ENCODE measurements around the gene LMBRD2.

Gene LMBRD2

GRCh38 chr5:36096486-36096885, 55.2 kb downstream of the LMBRD2 start:
- Histone ChIP-seq H3K9ac (ENCODE audit: low read length) (no peak overlapping the region), H3K27me3 (ENCODE audit: control insufficient read depth in 1 of 2, insufficient read depth in 2 of 2, low read length in 2 of 2) (no peaks in the 10 kb centered on the region), H3K4me3 (ENCODE audit: low read depth in 1 of 2, low read length in 2 of 2) (no peak overlapping the region), H3K27ac (ENCODE audit: low read depth, low read length) (no peak overlapping the region), H3K4me1 (ENCODE audit: insufficient read depth, low read length) (no peaks in the 10 kb centered on the region), H3K36me3 (ENCODE audit: insufficient read depth, low read length) (no peaks in the 10 kb centered on the region), H3K9me3 (ENCODE audit: low read length) (no peaks in the 10 kb centered on the region)

DNA sequence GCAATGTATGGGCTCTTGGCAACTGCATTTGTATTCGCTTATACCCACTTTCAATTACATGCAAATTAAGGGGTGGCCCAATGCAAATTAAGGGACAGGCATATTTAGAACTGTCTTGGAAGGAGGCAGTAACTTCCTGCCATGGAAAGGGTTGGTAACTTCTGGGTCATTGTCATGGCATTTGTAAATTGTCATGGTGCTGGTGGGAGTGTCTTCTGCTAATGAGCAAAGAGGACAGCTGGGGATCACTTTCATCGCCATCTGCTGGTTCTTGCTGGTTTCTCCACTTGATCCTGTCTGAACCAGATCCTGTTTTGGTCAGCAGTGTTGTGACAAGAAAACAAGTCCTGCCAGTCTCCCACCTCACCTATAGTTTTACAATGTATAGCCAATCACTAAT, 61.7 kb downstream of the LMBRD2 start:
- Histone ChIP-seq H3K4me3 (ENCODE audit: low read depth in 1 of 2, low read length in 2 of 2) (no peak overlapping the region), H3K36me3 (ENCODE audit: insufficient read depth, low read length) (no peaks in the 10 kb centered on the region), H3K9ac (ENCODE audit: low read length) (no peak overlapping the region), H3K9me3 (ENCODE audit: low read length) (no peaks in the 10 kb centered on the region), H3K27me3 (ENCODE audit: control insufficient read depth in 1 of 2, insufficient read depth in 2 of 2, low read length in 2 of 2) (no peaks in the 10 kb centered on the region), H3K27ac (ENCODE audit: low read depth, low read length) (no peak overlapping the region), H3K4me1 (ENCODE audit: insufficient read depth, low read length) (no peaks in the 10 kb centered on the region)

GRCh38 chr5:36079200-36079781, 72.4 kb downstream of the LMBRD2 start:
- Histone ChIP-seq H3K4me1 (ENCODE audit: insufficient read depth, low read length) (no peaks in the 10 kb centered on the region), H3K27me3 (ENCODE audit: control insufficient read depth in 1 of 2, insufficient read depth in 2 of 2, low read length in 2 of 2) (no peaks in the 10 kb centered on the region), H3K27ac (ENCODE audit: low read depth, low read length) (no peak overlapping the region), H3K9ac (ENCODE audit: low read length) (no peak overlapping the region), H3K9me3 (ENCODE audit: low read length) (no peaks in the 10 kb centered on the region), H3K4me3 (ENCODE audit: low read depth in 1 of 2, low read length in 2 of 2) (no peak overlapping the region), H3K36me3 (ENCODE audit: insufficient read depth, low read length) (no peaks in the 10 kb centered on the region)

DNA sequence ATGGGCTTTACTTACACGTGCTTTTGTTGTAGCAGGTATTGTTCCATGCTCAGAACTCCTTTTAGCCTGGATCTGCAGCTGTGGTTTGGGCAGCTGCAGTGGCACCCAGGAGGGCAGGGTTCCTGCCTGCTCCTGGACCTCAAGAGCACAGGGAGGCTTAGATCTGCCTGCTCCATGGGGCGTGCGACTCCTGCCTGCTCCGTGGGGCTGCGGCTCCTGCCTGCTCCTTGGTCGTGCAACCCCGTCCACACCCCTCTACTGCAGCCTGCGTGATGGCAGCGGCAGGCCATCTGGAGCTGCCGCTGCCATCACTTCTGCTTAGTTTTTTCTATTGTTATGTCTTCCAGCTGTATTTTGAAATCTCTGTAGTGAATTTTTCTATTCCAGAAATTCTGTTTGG, 73.3 kb downstream of the LMBRD2 start:
- no peaks in the 10 kb centered on the region for H3K36me3 ChIP-seq (ENCODE audit: insufficient read depth, low read length)
- no peak overlapping the region for H3K9ac ChIP-seq (ENCODE audit: low read length)
- H3K4me1 ChIP-seq (ENCODE audit: insufficient read depth, low read length) = no peaks in the 10 kb centered on the region
- H3K9me3 ChIP-seq (ENCODE audit: low read length) = no peaks in the 10 kb centered on the region
- H3K27ac ChIP-seq (ENCODE audit: low read depth, low read length) = no peak overlapping the region
- H3K27me3 ChIP-seq (ENCODE audit: control insufficient read depth in 1 of 2, insufficient read depth in 2 of 2, low read length in 2 of 2) = no peaks in the 10 kb centered on the region
- no peak overlapping the region for H3K4me3 ChIP-seq (ENCODE audit: low read depth in 1 of 2, low read length in 2 of 2)

GRCh38 chr5:36073595-36074216, 78.0 kb downstream of the LMBRD2 start:
- Histone ChIP-seq H3K4me3 (ENCODE audit: low read depth in 1 of 2, low read length in 2 of 2) (no peak overlapping the region), H3K27ac (ENCODE audit: low read depth, low read length) (no peak overlapping the region), H3K36me3 (ENCODE audit: insufficient read depth, low read length) (no peaks in the 10 kb centered on the region), H3K4me1 (ENCODE audit: insufficient read depth, low read length) (no peaks in the 10 kb centered on the region), H3K9me3 (ENCODE audit: low read length) (no peaks in the 10 kb centered on the region), H3K9ac (ENCODE audit: low read length) (no peak overlapping the region), H3K27me3 (ENCODE audit: control insufficient read depth in 1 of 2, insufficient read depth in 2 of 2, low read length in 2 of 2) (no peaks in the 10 kb centered on the region)

GRCh38 chr5:36070687-36071571, 80.8 kb downstream of the LMBRD2 start:
- H3K27me3 ChIP-seq (ENCODE audit: control insufficient read depth in 1 of 2, insufficient read depth in 2 of 2, low read length in 2 of 2) = peaks cover 0 to 8% of the 10 kb centered on the region in 2 donors
- H3K4me3 ChIP-seq (ENCODE audit: low read depth in 1 of 2, low read length in 2 of 2) = no peak overlapping the region
- H3K9me3 ChIP-seq (ENCODE audit: low read length) = no peaks in the 10 kb centered on the region
- H3K36me3 ChIP-seq (ENCODE audit: insufficient read depth, low read length) = no peaks in the 10 kb centered on the region
- H3K4me1 ChIP-seq (ENCODE audit: insufficient read depth, low read length) = no peaks in the 10 kb centered on the region
- H3K9ac ChIP-seq (ENCODE audit: low read length) = no peak overlapping the region
- H3K27ac ChIP-seq (ENCODE audit: low read depth, low read length) = no peak overlapping the region

- no peaks in the 10 kb centered on the region for H3K9me3 ChIP-seq (ENCODE audit: low read length)
- H3K4me3 ChIP-seq (ENCODE audit: low read depth in 1 of 2, low read length in 2 of 2) = no peak overlapping the region
- H3K4me1 ChIP-seq (ENCODE audit: insufficient read depth, low read length) = no peaks in the 10 kb centered on the region
- no peaks in the 10 kb centered on the region for H3K36me3 ChIP-seq (ENCODE audit: insufficient read depth, low read length)
- H3K9ac ChIP-seq (ENCODE audit: low read length) = no peak overlapping the region
- H3K27me3 ChIP-seq (ENCODE audit: control insufficient read depth in 1 of 2, insufficient read depth in 2 of 2, low read length in 2 of 2) = peaks cover 0 to 9% of the 10 kb centered on the region in 2 donors
- H3K27ac ChIP-seq (ENCODE audit: low read depth, low read length) = no peak overlapping the region
Measured at GRCh38 chr5:36068751-36069281, 82.9 kb downstream of the LMBRD2 start.

DNA sequence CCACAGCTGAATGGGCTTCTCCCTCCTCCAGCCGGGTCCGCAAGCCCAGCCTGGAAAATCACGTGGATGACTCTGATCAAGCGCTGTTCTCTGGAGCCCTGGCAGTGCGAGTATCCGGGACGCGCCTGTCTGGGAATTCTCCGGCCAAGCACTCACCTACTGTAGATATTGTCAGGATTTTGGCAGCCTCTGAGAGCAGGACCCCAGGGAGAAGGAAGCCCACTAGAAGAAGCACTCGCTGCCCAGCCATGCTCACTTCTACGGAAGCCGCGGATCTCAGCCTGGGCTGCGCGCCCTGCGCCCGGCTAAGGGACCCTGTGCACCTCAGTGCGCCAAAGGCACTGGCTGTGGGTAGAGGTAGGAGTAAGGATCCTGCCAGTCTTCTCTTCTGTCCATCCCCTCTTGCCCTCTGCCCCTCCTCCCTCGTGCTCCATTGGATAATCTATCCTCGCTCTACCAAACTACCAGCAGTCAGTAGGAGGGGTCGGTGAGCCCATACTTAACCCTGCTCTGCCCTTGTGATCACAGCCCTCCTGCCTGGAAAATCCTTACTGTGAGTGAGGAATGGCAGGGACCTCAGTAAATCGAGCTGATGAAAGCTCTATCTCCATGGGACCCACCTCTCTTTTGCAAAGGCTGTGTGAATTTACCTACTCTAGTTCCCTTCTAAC, 85.0 kb downstream of the LMBRD2 start, which contains the start of gene UGT3A2:
TSS of gene UGT3A2 (minus strand) at position 343 of the 671 bp plus-strand sequence. CDS start at position 250, 93 bp downstream.
- no peak within 1 kb of the TSS for H3K4me3 ChIP-seq (ENCODE audit: low read depth in 1 of 2, low read length in 2 of 2)
- H3K9me3 ChIP-seq (ENCODE audit: low read length) = no peaks in the 10 kb centered on the region
- H3K27me3 ChIP-seq (ENCODE audit: control insufficient read depth in 1 of 2, insufficient read depth in 2 of 2, low read length in 2 of 2) = peaks cover 0 to 9% of the 10 kb centered on the region in 2 donors
- H3K4me1 ChIP-seq (ENCODE audit: insufficient read depth, low read length) = no peaks in the 10 kb centered on the region
- no peak within 1 kb of the TSS for H3K9ac ChIP-seq (ENCODE audit: low read length)
- H3K36me3 ChIP-seq (ENCODE audit: insufficient read depth, low read length) = no peaks in the 10 kb centered on the region
- H3K27ac ChIP-seq (ENCODE audit: low read depth, low read length) = no peak within 1 kb of the TSS

DNA sequence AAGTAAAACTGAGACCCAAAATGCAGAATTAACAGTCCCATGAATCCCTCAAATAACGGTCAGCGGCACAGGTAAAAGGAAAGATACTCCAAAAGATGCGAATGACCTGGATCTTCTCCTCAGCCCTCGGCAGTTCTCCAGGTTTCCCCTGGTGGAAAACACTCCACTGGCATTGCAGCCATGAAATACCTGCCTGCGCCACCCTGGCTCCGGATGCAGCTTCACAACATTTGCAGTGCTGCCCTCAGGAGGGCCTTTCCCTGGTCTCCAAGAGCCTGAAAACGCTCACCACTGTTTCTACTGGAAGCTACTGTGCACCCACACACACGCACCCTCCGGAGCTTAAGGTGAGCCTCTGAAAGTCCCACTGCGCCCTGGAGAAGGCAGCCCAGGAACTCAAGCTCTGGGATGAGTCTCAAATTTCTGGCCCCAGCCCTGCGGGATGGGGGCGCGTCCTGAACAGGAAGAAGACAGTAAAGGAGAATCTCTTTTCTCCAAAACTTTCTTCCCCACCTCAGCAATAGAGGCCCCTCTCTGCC, 85.6 kb downstream of the LMBRD2 start:
- peaks cover 0 to 9% of the 10 kb centered on the region in 2 donors for H3K27me3 ChIP-seq (ENCODE audit: control insufficient read depth in 1 of 2, insufficient read depth in 2 of 2, low read length in 2 of 2)
- H3K9me3 ChIP-seq (ENCODE audit: low read length) = no peaks in the 10 kb centered on the region
- no peak overlapping the region for H3K4me3 ChIP-seq (ENCODE audit: low read depth in 1 of 2, low read length in 2 of 2)
- H3K9ac ChIP-seq (ENCODE audit: low read length) = no peak overlapping the region
- no peak overlapping the region for H3K27ac ChIP-seq (ENCODE audit: low read depth, low read length)
- no peaks in the 10 kb centered on the region for H3K4me1 ChIP-seq (ENCODE audit: insufficient read depth, low read length)
- no peaks in the 10 kb centered on the region for H3K36me3 ChIP-seq (ENCODE audit: insufficient read depth, low read length)

GRCh38 chr5:36060420-36060887, 91.2 kb downstream of the LMBRD2 start:
- Histone ChIP-seq H3K9me3 (ENCODE audit: low read length) (no peaks in the 10 kb centered on the region), H3K36me3 (ENCODE audit: insufficient read depth, low read length) (no peaks in the 10 kb centered on the region), H3K27me3 (ENCODE audit: control insufficient read depth in 1 of 2, insufficient read depth in 2 of 2, low read length in 2 of 2) (no peaks in the 10 kb centered on the region), H3K4me3 (ENCODE audit: low read depth in 1 of 2, low read length in 2 of 2) (no peak overlapping the region), H3K4me1 (ENCODE audit: insufficient read depth, low read length) (no peaks in the 10 kb centered on the region), H3K9ac (ENCODE audit: low read length) (no peak overlapping the region), H3K27ac (ENCODE audit: low read depth, low read length) (no peak overlapping the region)

Data from muscle layer of colon (tissue), 2 donors.